Muscle layer of colon (tissue), 2 donors: ENCODE measurements around the gene KSR2.
"Not testable (repeated sequence)": the region's sequence is repeated elsewhere in the genome, so short reads cannot be mapped to it uniquely, and the experiment has no call there.

Experiments used
- H3K27ac ChIP-seq: one replicate; pipeline ENCODE4 v1.7.0; 2013; ENCODE audit warnings: low read depth, mild to moderate bottlenecking, low read length, moderate library complexity
- H3K27me3 ChIP-seq, 2 donors: one replicate each; pipeline ENCODE4 v1.7.0; 2013; ENCODE audit warnings: low read length in 2 of 2, mild to moderate bottlenecking in 2 of 2; ENCODE audit not compliant: insufficient read depth in 2 of 2, control insufficient read depth in 1 of 2
- H3K36me3 ChIP-seq: one replicate; pipeline ENCODE4 v1.7.0; 2013; ENCODE audit warnings: mild to moderate bottlenecking, low read length; ENCODE audit not compliant: insufficient read depth
- H3K4me1 ChIP-seq: one replicate; pipeline ENCODE4 v1.7.0; 2013; ENCODE audit warnings: mild to moderate bottlenecking, low read length; ENCODE audit not compliant: insufficient read depth
- H3K4me3 ChIP-seq, 2 donors: one replicate each; pipeline ENCODE4 v1.7.0; 2013; ENCODE audit warnings: low read length in 2 of 2, low read depth in 1 of 2, mild to moderate bottlenecking in 1 of 2, moderate library complexity in 1 of 2
- H3K9ac ChIP-seq: one replicate; pipeline ENCODE4 v1.7.0; 2013; ENCODE audit warnings: low read length
- H3K9me3 ChIP-seq: one replicate; pipeline ENCODE4 v1.7.0; 2013; ENCODE audit warnings: mild to moderate bottlenecking, low read length
- donor health status: abdominal sarcoma.
- donor health status: Adenocarcinoma of cecum.

KSR2 gene

GRCh38 chr12:117774941-117775775 is 193.6 kb downstream of the KSR2 start:
- no peaks in the 10 kb centered on the region for H3K36me3 ChIP-seq
- H3K4me3 ChIP-seq, result no peak overlapping the region

GRCh38 chr12:117768860-117769259 is 199.9 kb downstream of the KSR2 start:
- Histone ChIP-seq H3K4me1 (no peaks in the 10 kb centered on the region), H3K4me3 (no peak overlapping the region), H3K36me3 (no peaks in the 10 kb centered on the region), H3K27me3 (no peaks in the 10 kb centered on the region), H3K9ac (no peak overlapping the region), H3K27ac (no peak overlapping the region), H3K9me3 (no peaks in the 10 kb centered on the region)

More at GRCh38 chr12:117774941-117775775, 193.6 kb downstream of the KSR2 start:
- H3K27me3 ChIP-seq, result no peaks in the 10 kb centered on the region
- H3K27ac ChIP-seq, result no peak overlapping the region
- no peak overlapping the region for H3K9ac ChIP-seq
- no peaks in the 10 kb centered on the region for H3K4me1 ChIP-seq
- H3K9me3 ChIP-seq, result no peaks in the 10 kb centered on the region

GRCh38 chr12:117766008-117766407 is 202.8 kb downstream of the KSR2 start:
- H3K4me1 ChIP-seq, result no peaks in the 10 kb centered on the region

DNA sequence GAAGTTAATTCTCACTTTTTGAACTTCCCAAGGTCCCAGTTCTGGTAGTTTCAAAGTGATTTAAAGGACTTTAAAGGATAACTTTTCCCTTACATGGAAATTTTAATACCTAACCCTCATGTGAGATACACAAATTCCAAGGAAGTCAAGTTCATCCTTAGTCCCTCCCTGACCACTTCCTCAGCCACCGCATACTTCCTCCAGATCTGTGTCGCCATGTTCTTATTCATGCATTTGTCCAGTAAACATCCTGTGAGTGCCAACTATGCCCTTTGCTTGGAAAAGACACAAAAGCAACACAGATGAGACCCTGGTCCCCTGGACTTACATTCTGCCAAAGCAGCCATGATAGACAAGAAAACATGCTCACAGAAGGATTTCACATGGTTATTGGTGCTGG is 206.6 kb downstream of the KSR2 start:
- no peak overlapping the region for H3K4me3 ChIP-seq
- H3K9me3 ChIP-seq, result no peaks in the 10 kb centered on the region
- no peak overlapping the region for H3K9ac ChIP-seq
- H3K36me3 ChIP-seq, result no peaks in the 10 kb centered on the region
- no peaks in the 10 kb centered on the region for H3K4me1 ChIP-seq
- no peak overlapping the region for H3K27ac ChIP-seq
- H3K27me3 ChIP-seq, result no peaks in the 10 kb centered on the region

More at GRCh38 chr12:117766008-117766407, 202.8 kb downstream of the KSR2 start:
- Histone ChIP-seq H3K9me3 (no peaks in the 10 kb centered on the region), H3K9ac (no peak overlapping the region), H3K4me3 (no peak overlapping the region), H3K27me3 (no peaks in the 10 kb centered on the region), H3K36me3 (no peaks in the 10 kb centered on the region), H3K27ac (no peak overlapping the region)

GRCh38 chr12:117761528-117762100 is 207.2 kb downstream of the KSR2 start:
- Histone ChIP-seq H3K27ac (no peak overlapping the region), H3K4me1 (no peaks in the 10 kb centered on the region), H3K36me3 (no peaks in the 10 kb centered on the region), H3K4me3 (no peak overlapping the region), H3K27me3 (no peaks in the 10 kb centered on the region), H3K9me3 (no peaks in the 10 kb centered on the region), H3K9ac (no peak overlapping the region)

DNA sequence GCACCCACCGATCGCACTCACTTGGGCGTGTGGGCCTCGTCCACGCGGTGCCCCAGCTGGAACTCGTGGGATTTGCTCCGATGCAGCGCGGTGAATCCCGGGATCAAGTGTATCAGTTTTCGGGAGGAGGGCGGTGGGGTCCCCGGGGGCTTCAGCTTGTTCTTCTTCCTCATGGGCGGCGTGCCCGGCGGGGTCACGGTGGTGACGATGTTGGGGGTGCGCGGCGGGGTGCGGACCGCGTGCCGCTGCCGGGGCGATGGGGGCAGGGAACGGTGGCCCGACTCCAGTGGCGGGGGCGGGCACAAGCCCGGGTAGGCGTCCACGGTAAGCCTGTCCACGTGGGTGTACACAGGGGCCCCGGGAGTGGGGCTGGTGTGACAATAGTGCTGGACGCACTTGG is 207.8 kb downstream of the KSR2 start:
- Histone ChIP-seq H3K27ac (no peak overlapping the region), H3K4me1 (no peaks in the 10 kb centered on the region), H3K9ac (no peak overlapping the region), H3K9me3 (no peaks in the 10 kb centered on the region), H3K4me3 (no peak overlapping the region), H3K27me3 (no peaks in the 10 kb centered on the region), H3K36me3 (no peaks in the 10 kb centered on the region)

DNA sequence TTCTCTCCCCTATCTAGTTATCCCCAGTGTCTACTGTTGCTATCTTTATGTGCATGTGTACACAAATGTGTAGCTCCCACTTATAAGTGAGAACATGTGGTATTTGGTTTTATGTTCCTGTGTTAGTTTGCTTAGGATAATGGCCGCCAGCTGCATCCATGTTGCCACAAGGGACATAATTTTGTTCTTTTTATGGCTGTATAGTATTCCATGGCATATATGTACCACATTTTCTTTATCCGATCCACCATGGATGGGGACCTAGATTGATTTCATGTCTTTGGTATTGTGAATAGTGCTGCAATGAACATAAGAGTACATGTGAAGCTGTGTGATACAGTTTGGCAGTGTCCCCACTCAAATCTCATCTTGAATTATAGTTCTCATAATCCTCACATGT is 218.1 kb downstream of the KSR2 start:
- H3K9me3 ChIP-seq, result no peaks in the 10 kb centered on the region
- H3K4me3 ChIP-seq, result no peak overlapping the region
- H3K4me1 ChIP-seq, result no peaks in the 10 kb centered on the region
- H3K36me3 ChIP-seq, result no peaks in the 10 kb centered on the region
- no peaks in the 10 kb centered on the region for H3K27me3 ChIP-seq
- no peak overlapping the region for H3K27ac ChIP-seq
- no peak overlapping the region for H3K9ac ChIP-seq

GRCh38 chr12:117749431-117749830 is 219.4 kb downstream of the KSR2 start:
- Histone ChIP-seq H3K9me3 (no peaks in the 10 kb centered on the region), H3K27ac (no peak overlapping the region), H3K36me3 (no peaks in the 10 kb centered on the region), H3K4me3 (no peak overlapping the region), H3K9ac (no peak overlapping the region), H3K4me1 (no peaks in the 10 kb centered on the region), H3K27me3 (no peaks in the 10 kb centered on the region)

- not testable (repeated sequence) for H3K4me1 ChIP-seq, H3K36me3 ChIP-seq, H3K27me3 ChIP-seq, H3K9ac ChIP-seq, H3K27ac ChIP-seq, H3K9me3 ChIP-seq, H3K4me3 ChIP-seq
Measured at GRCh38 chr12:117746358-117746757, 222.4 kb downstream of the KSR2 start.

- Histone ChIP-seq H3K9me3 (no peaks in the 10 kb centered on the region), H3K36me3 (no peaks in the 10 kb centered on the region), H3K9ac (no peak overlapping the region), H3K4me1 (no peaks in the 10 kb centered on the region), H3K27me3 (no peaks in the 10 kb centered on the region), H3K4me3 (no peak overlapping the region), H3K27ac (no peak overlapping the region)
Measured at GRCh38 chr12:117744418-117744817, 224.4 kb downstream of the KSR2 start.

DNA sequence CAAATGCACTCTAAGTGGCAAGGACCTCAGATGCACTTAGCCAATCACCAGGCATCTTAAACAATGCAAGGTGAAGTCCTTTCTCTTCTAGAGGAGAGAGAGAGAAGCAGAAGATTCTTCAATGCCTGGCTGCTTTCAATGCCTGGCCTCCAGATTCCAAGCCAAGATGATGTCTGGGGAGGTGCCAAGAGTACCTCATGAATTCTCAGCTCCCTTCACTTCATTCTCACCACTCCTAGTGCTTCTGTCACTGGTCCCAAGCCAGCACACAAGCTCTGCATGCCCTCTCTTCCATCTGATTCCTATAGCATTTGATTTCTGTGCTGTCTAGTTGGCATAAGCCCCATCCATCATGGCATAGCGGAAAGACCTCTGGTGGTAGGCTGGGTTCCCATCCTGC is 225.0 kb downstream of the KSR2 start:
- H3K36me3 ChIP-seq, result no peaks in the 10 kb centered on the region
- no peaks in the 10 kb centered on the region for H3K9me3 ChIP-seq
- H3K4me1 ChIP-seq, result no peaks in the 10 kb centered on the region
- no peak overlapping the region for H3K9ac ChIP-seq
- no peaks in the 10 kb centered on the region for H3K27me3 ChIP-seq
- H3K27ac ChIP-seq, result no peak overlapping the region
- no peak overlapping the region for H3K4me3 ChIP-seq

DNA sequence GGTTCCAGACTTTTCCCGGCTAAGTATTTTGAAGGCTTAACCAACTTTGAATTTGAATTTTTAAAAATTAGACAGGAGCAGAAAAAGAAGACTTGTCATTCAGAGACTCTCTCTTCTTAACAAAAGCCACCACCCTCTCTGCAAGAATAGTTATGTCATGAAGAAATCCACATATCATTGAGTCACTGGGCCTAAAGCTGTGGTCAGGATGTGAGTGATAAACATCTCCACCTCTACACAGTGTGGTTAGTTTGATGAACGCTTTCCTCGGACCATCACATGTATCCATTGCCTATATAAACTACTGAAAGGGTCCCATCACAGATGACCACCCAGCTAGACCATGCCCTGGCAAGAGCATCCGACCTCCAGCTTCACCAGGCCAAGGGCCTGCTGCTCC is 226.1 kb downstream of the KSR2 start:
- H3K36me3 ChIP-seq, result no peaks in the 10 kb centered on the region
- no peak overlapping the region for H3K4me3 ChIP-seq

More for the DNA sequence above, 226.1 kb downstream of the KSR2 start:
- H3K9ac ChIP-seq, result no peak overlapping the region
- H3K4me1 ChIP-seq, result no peaks in the 10 kb centered on the region
- no peaks in the 10 kb centered on the region for H3K27me3 ChIP-seq
- no peak overlapping the region for H3K27ac ChIP-seq
- H3K9me3 ChIP-seq, result no peaks in the 10 kb centered on the region
